ENCODE data around the gene RIC1.

Gene RIC1

DNA sequence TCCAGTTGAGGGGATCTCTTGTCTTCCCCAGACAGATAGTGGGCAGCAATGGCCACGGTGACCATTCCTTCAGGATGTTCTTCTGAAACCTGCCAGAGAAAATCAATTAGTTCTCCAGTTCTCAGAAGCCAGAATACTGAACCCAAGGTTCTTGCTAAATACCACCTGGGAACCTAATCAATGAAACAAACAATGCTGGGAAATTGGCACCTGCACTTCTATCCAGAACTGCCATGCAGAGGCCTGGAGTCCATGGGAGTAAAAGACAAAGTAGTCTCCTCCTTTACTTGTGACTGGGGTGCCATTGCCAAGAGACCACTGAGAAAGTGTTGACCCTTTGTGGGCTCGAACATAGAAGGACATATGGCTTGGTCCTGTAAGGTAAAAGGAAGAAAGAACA is 158.3 kb downstream of the RIC1 start:
- no peak overlapping the region for H3K4me3 ChIP-seq (ENCODE audit: low read length)
- no peak for DNase-seq (ENCODE audit: low read depth)
- TF ChIP-seq CTCF (conservative IDR thresholded peaks at IDR 0.05; ENCODE audit: low read length) = no peak

GRCh38 chr9:5787759-5788302 is 158.9 kb downstream of the RIC1 start:
- no peak for DNase-seq (ENCODE audit: low read depth)
- no peak overlapping the region for H3K4me3 ChIP-seq (ENCODE audit: low read length)
- no peak for TF ChIP-seq CTCF (conservative IDR thresholded peaks at IDR 0.05; ENCODE audit: low read length)

DNA sequence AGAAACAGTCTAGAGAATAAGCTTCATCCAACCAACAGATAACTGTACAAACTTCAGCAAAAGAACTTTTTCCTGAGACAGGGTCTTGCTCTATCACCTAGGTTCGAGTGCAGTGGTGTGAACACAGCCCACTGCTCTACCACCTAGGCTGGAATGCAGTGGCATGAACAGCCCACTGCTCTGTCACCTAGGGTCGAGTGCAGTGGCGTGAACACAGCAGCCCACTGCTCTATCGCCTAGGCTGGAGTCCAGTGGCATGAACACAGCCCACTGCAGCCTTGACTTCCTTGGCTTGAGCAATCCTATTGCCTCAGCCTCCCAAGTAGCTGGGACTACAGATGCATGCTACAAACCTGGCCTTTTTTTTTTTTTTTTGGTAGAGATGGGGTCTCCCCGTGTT is 160.6 kb downstream of the RIC1 start:
- TF ChIP-seq CTCF (conservative IDR thresholded peaks at IDR 0.05; ENCODE audit: low read length) = no peak
- no peak overlapping the region for H3K4me3 ChIP-seq (ENCODE audit: low read length)
- no peak for DNase-seq (ENCODE audit: low read depth)

DNA sequence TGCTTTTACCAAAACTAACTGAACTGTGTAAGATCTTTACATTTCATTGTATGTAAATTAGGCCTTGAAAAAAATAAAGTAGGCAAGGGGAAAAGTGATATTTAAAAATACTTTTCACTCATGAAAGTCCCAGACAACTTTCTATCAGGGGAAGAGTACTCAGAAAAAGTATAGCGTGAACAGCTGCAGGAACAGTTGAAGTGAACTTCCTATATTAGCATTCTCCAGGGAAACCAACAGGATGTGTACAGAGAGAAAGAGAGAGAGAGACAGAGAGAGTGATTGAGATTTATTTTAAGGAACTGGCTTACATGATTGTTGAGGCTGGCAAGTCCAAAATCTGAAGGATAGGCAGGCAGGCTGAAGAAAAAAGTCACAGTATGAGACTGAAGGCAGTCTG is 162.0 kb downstream of the RIC1 start:
- no peak for DNase-seq (ENCODE audit: low read depth)

DNA sequence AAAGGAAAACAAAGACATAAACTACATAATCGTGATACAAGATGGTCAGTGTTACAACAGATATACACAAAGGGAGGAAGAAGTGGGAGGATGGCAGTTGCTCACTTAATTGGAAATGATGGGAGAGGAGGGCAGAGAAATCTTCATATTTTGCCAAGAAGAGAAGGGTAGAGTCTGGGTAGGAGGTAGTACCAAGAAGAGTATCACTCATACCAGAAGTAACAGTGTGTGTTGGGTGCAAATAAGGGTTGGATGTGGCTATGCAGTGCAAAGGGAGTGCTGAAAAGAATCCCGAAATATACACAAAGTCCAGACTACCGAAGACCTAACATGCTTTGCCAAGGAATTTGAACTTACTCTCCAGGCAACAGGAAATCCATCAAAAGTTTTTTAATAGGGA is 163.0 kb downstream of the RIC1 start:
- no peak for DNase-seq (ENCODE audit: low read depth)
- H3K4me3 ChIP-seq (ENCODE audit: low read length) = no peak overlapping the region
- no peak for TF ChIP-seq CTCF (conservative IDR thresholded peaks at IDR 0.05; ENCODE audit: low read length)

More for the DNA sequence above, 162.0 kb downstream of the RIC1 start:
- no peak for TF ChIP-seq CTCF (conservative IDR thresholded peaks at IDR 0.05; ENCODE audit: low read length)
- H3K4me3 ChIP-seq (ENCODE audit: low read length) = no peak overlapping the region

DNA sequence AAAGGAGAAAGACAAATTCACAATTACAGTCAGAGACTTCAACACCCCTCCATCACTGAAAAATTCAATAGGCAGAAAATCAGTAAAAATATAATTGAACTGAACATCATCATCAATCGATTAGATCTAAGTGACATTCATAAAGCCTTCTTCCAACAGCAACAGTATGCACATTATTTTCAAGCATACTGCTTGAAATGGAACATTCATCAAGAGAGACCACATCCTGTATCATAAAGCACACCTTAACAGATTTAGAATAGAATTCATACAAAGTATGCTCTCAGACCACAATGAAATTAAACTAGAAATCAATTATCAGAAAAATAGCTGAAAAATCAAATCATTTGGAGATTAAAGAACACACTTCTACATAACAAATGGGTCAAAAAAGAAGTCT is 164.9 kb downstream of the RIC1 start:
- TF ChIP-seq CTCF (conservative IDR thresholded peaks at IDR 0.05; ENCODE audit: low read length) = no peak
- DNase-seq (ENCODE audit: low read depth) = no peak
- no peak overlapping the region for H3K4me3 ChIP-seq (ENCODE audit: low read length)

GRCh38 chr9:5796298-5796697 is 167.4 kb downstream of the RIC1 start:
- no peak for DNase-seq (ENCODE audit: low read depth)
- H3K4me3 ChIP-seq (ENCODE audit: low read length) = no peak overlapping the region
- no peak for TF ChIP-seq CTCF (conservative IDR thresholded peaks at IDR 0.05; ENCODE audit: low read length)
